ENCODE measurements around the gene MYLIP.

The MYLIP gene

GRCh38 chr6:16097382-16098171, 31.3 kb upstream of the MYLIP start:
- Histone ChIP-seq H3K4me3 (no peak overlapping the region), H3K4me1 (no peaks in the 10 kb centered on the region), H3K9me3 (no peaks in the 10 kb centered on the region), H3K36me3 (replicated peaks) (no peaks in the 10 kb centered on the region), H3K27me3 (ENCODE audit: low read depth) (no peaks in the 10 kb centered on the region)
- no peak for DNase-seq (ENCODE audit: low spot score in 2 of 2)
- in situ Hi-C loops (cut with MboI; ENCODE audit: low sequenced_read_pairs): no loop called here

GRCh38 chr6:16098211-16098610, 30.7 kb upstream of the MYLIP start:
- Histone ChIP-seq H3K27me3 (ENCODE audit: low read depth) (no peaks in the 10 kb centered on the region), H3K4me1 (no peaks in the 10 kb centered on the region), H3K36me3 (replicated peaks) (no peaks in the 10 kb centered on the region), H3K9me3 (no peaks in the 10 kb centered on the region), H3K4me3 (no peak overlapping the region)
- in situ Hi-C loops (cut with MboI; ENCODE audit: low sequenced_read_pairs): no loop called here
- no peak for DNase-seq (ENCODE audit: low spot score in 2 of 2)

GRCh38 chr6:16102208-16102607, 26.7 kb upstream of the MYLIP start:
- in situ Hi-C loops (cut with MboI; ENCODE audit: low sequenced_read_pairs): no loop called here
- Histone ChIP-seq H3K4me1 (no peaks in the 10 kb centered on the region), H3K36me3 (replicated peaks) (no peaks in the 10 kb centered on the region), H3K27me3 (ENCODE audit: low read depth) (no peaks in the 10 kb centered on the region), H3K4me3 (no peak overlapping the region), H3K9me3 (no peaks in the 10 kb centered on the region)
- DNase-seq (ENCODE audit: low spot score in 2 of 2): no peak

GRCh38 chr6:16103722-16104121, 25.2 kb upstream of the MYLIP start:
- H3K36me3 ChIP-seq (replicated peaks): no peaks in the 10 kb centered on the region
- in situ Hi-C loops (cut with MboI; ENCODE audit: low sequenced_read_pairs): no loop called here
- DNase-seq (ENCODE audit: low spot score in 2 of 2): no peak
- H3K9me3 ChIP-seq: no peaks in the 10 kb centered on the region
- H3K4me1 ChIP-seq: no peaks in the 10 kb centered on the region
- H3K27me3 ChIP-seq (ENCODE audit: low read depth): no peaks in the 10 kb centered on the region
- H3K4me3 ChIP-seq: no peak overlapping the region

- Histone ChIP-seq H3K4me3 (no peak overlapping the region), H3K36me3 (replicated peaks) (no peaks in the 10 kb centered on the region), H3K4me1 (no peaks in the 10 kb centered on the region), H3K9me3 (no peaks in the 10 kb centered on the region), H3K27me3 (ENCODE audit: low read depth) (no peaks in the 10 kb centered on the region)
- DNase-seq (ENCODE audit: low spot score in 2 of 2): no peak
- in situ Hi-C loops (cut with MboI; ENCODE audit: low sequenced_read_pairs): no loop called here
These were observed 24.1 kb upstream of the MYLIP start for GRCh38 chr6:16104624-16105433.

GRCh38 chr6:16105854-16106253, 23.0 kb upstream of the MYLIP start:
- Histone ChIP-seq H3K27me3 (ENCODE audit: low read depth) (no peaks in the 10 kb centered on the region), H3K4me3 (no peak overlapping the region), H3K4me1 (no peaks in the 10 kb centered on the region), H3K36me3 (replicated peaks) (no peaks in the 10 kb centered on the region), H3K9me3 (no peaks in the 10 kb centered on the region)
- DNase-seq (ENCODE audit: low spot score in 2 of 2): no peak
- in situ Hi-C loops (cut with MboI; ENCODE audit: low sequenced_read_pairs): no loop called here

DNA sequence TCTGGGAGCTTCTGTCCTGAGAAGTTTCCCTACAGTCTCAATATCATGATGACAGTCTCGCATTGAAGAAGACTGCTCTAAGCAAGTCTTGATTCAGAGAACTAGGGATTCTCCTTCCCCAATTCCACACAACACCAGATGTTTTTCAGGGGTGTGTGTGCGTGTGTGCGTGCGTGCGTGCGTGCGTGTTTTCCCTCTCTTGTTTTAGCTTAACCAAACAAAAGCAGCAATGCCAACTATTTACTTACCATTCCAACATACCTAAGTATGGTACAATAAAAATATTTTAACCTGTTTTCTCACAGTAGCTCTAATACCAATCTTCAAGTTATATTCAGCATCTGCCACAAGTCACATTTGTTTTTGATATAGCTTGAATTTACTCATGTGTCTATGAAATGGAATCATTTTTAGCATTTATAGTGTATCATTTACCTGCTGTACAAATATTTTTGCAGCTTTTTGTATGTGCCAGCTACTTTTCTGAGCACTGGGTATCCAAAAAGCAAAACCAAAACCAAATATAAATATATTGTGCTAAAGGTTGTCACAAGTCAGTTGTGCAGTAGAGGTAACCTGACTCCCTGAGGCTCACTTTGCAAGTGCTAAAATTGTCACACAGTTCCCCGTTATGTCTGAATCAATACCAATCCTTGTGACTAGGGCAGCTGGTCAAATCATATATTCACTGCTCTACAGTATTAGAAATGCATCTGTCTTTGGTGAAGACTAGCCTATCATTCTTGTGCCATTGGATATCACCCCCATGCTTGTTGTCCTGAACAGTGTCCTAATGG, 21.7 kb upstream of the MYLIP start:
- no peak for DNase-seq (ENCODE audit: low spot score in 2 of 2)
- Histone ChIP-seq H3K9me3 (no peaks in the 10 kb centered on the region), H3K36me3 (replicated peaks) (no peaks in the 10 kb centered on the region), H3K27me3 (ENCODE audit: low read depth) (no peaks in the 10 kb centered on the region), H3K4me3 (no peak overlapping the region), H3K4me1 (no peaks in the 10 kb centered on the region)
- in situ Hi-C loops (cut with MboI; ENCODE audit: low sequenced_read_pairs): no loop called here

DNA sequence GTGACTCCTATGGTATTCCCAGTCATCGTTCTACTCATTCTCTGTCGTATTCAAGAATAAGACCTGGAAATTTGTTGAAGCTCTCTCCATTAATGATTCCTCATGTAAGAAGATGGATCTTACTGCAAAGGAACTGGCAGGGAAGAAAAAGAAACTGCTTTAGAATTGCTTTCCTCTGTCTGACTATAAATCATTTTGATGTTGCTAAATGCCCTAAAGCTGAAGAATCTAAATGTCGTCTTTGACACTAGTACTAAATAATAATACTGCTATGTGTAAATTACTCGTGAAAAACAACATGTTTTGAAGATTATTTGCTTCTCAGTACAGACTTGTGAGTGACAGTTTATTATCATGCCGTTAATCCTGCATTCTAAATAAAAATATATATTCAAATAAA, 20.5 kb upstream of the MYLIP start:
- Histone ChIP-seq H3K36me3 (replicated peaks) (no peaks in the 10 kb centered on the region), H3K4me3 (no peak overlapping the region), H3K27me3 (ENCODE audit: low read depth) (no peaks in the 10 kb centered on the region), H3K4me1 (no peaks in the 10 kb centered on the region), H3K9me3 (no peaks in the 10 kb centered on the region)
- in situ Hi-C loops (cut with MboI; ENCODE audit: low sequenced_read_pairs): no loop called here
- no peak for DNase-seq (ENCODE audit: low spot score in 2 of 2)

GRCh38 chr6:16108921-16109658, 19.8 kb upstream of the MYLIP start:
- no peak for DNase-seq (ENCODE audit: low spot score in 2 of 2)
- Histone ChIP-seq H3K36me3 (replicated peaks) (no peaks in the 10 kb centered on the region), H3K9me3 (no peaks in the 10 kb centered on the region), H3K27me3 (ENCODE audit: low read depth) (no peaks in the 10 kb centered on the region), H3K4me1 (no peaks in the 10 kb centered on the region), H3K4me3 (no peak overlapping the region)
- in situ Hi-C loops (cut with MboI; ENCODE audit: low sequenced_read_pairs): no loop called here

DNA sequence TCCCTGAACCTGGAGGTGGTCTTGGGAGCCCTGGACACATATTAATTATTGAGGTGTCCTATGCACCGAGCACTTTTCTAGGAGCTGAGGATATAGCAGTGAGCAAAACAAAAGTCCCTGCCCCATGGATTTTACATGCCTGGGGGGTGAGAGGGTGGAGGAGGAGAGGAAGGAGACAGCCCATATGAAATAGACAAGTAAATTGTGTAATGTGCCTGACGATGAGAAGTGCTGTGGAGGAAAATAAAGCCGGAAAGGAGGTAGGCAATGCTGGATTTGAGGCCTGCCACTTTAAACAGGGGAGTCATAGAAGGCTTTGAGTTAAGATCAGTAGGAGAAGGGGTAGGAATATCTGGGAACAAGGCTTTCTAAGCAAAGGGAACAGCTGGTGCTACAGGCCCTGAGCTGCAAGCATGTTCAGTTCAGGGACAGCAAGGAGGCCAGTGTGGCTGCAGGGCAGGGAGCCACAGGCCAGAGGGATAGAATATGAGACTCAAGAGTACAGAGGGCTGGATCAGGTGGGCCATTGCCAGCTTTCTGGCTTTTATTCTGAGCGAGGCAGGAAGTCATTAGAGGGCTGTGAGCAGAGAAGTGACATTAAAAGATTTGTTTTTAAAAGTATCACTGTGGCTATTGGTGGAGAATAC, 19.1 kb upstream of the MYLIP start:
- no peak for DNase-seq (ENCODE audit: low spot score in 2 of 2)
- Histone ChIP-seq H3K4me3 (no peak overlapping the region), H3K27me3 (ENCODE audit: low read depth) (no peaks in the 10 kb centered on the region), H3K4me1 (no peaks in the 10 kb centered on the region), H3K9me3 (no peaks in the 10 kb centered on the region), H3K36me3 (replicated peaks) (no peaks in the 10 kb centered on the region)
- in situ Hi-C loops (cut with MboI; ENCODE audit: low sequenced_read_pairs): no loop called here

- Histone ChIP-seq H3K27me3 (ENCODE audit: low read depth) (no peaks in the 10 kb centered on the region), H3K36me3 (replicated peaks) (no peaks in the 10 kb centered on the region), H3K4me1 (no peaks in the 10 kb centered on the region), H3K4me3 (no peak overlapping the region), H3K9me3 (no peaks in the 10 kb centered on the region)
- no peak for DNase-seq (ENCODE audit: low spot score in 2 of 2)
- in situ Hi-C loops (cut with MboI; ENCODE audit: low sequenced_read_pairs): no loop called here
These were observed 10.1 kb upstream of the MYLIP start for GRCh38 chr6:16118825-16119224.

DNA sequence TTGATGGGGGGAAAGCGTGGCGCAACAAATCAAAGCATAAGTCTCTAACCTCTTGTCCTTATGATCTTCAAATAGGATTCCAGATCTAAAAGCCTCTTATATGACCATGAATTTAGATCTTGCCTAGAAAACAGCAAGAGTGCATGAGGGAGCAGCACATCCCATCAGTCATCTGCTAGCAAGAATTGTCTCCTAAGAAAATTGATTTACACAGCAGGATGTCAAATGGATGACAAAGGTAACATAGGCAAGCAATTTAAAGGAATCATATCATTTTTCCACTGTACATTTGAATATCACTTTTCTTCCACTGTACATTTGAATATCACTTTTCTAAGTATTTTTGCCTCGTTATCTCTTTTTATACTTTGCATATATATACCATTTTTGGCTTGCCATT, 7.5 kb upstream of the MYLIP start:
- DNase-seq (ENCODE audit: low spot score in 2 of 2): no peak
- in situ Hi-C loops (cut with MboI; ENCODE audit: low sequenced_read_pairs): no loop called here
- H3K9me3 ChIP-seq: no peaks in the 10 kb centered on the region

GRCh38 chr6:16122197-16122596, 6.7 kb upstream of the MYLIP start:
- Histone ChIP-seq H3K4me3 (no peak overlapping the region), H3K4me1 (no peaks in the 10 kb centered on the region), H3K36me3 (replicated peaks) (no peaks in the 10 kb centered on the region), H3K9me3 (no peaks in the 10 kb centered on the region), H3K27me3 (ENCODE audit: low read depth) (no peaks in the 10 kb centered on the region)
- DNase-seq (ENCODE audit: low spot score in 2 of 2): no peak
- in situ Hi-C loops (cut with MboI; ENCODE audit: low sequenced_read_pairs): no loop called here

More for the DNA sequence above, 7.5 kb upstream of the MYLIP start:
- no peaks in the 10 kb centered on the region for H3K4me1 ChIP-seq
- H3K4me3 ChIP-seq: no peak overlapping the region
- H3K27me3 ChIP-seq (ENCODE audit: low read depth): no peaks in the 10 kb centered on the region
- no peaks in the 10 kb centered on the region for H3K36me3 ChIP-seq (replicated peaks)
